HG02840 (cell line): Measurements from ENCODE around the gene USP22.

ENCODE experiments used
- ATAC-seq: cut with Tn5 transposase; IDR thresholded peaks from one replicate; pipeline ENCODE4 v1.9.1; 2021; ENCODE audit warnings: mild to moderate bottlenecking, moderate library complexity, moderate number of reproducible peaks; ENCODE audit not compliant: unreplicated experiment, low FRiP score

The USP22 gene

DNA sequence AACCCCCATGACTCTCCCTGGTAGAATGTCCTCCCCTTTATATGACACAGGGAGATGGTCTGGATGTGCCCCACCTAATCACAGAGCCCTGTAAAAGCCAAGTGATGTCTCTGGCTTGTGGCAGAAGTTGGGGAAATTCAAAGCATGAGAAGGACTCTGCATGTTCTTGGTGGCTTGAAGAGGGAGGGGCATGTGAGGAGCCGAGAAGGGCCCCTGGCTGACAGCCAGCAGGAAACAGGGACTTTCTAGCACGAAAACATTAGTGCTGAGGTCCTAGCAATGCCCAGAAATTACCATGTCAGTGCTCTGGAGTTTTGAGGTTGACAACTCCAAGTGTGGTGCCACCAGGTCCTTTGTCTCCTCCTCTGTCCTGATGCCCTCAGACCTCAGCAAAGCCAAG is 75.9 kb downstream of the USP22 start:
- ATAC-seq, result no peak

DNA sequence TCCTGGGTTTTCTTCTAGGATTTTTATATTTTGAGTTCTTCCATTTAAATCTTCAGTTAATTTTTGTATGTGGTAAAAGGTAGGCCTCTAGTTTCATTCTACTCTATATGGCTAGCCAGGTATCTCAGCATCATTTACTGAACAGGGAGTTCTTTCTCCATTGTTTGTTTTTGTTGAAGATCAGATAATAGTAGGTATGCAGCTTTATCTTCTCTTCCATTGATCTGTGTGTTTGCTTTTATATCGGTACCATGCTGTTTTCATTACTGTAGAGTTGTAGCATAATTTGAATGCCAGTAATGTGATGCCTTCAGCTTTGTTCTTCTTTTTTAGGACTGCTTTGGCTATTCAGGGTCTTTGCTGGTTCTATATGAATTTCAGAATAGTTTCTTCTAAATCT is 77.3 kb downstream of the USP22 start:
- ATAC-seq, result no peak

DNA sequence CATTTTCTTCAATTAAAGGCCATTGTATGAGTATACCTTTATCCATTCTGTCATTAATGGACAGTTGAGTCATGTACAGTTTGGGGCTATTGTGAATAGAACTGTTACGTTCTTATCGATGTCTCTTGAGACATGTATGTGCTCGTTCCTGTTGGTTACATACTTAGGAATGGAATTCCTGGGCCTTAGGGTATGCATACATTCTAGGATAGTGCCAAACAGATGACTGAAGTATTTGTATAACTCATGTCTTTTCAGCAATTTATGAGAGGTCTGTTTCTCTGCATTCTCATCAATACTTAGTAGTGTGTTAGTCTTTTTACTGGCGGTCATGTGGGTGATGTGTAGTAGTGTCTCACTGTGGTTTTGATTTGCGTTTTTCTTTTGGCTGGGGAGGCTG is 81.2 kb downstream of the USP22 start:
- ATAC-seq, result no peak

DNA sequence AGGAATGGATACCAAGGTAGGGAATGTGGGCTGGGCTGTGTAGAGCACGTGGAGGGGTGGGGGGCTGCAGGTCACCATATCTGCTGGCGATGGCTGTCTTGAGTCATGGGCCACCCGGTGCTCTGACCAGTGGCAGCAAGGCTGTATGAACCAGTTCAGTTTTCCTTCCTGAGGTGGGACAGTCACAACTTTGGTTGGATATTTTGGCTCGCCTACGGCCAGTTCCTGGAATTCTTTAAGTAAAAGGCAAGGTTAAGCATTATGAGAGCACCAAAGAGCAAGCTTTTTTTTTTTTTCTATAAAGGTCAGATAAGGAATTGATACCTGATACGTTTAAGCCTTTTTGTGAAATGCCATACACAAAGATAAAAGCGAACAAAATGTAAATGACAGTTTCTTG is 81.9 kb downstream of the USP22 start:
- no peak for ATAC-seq

DNA sequence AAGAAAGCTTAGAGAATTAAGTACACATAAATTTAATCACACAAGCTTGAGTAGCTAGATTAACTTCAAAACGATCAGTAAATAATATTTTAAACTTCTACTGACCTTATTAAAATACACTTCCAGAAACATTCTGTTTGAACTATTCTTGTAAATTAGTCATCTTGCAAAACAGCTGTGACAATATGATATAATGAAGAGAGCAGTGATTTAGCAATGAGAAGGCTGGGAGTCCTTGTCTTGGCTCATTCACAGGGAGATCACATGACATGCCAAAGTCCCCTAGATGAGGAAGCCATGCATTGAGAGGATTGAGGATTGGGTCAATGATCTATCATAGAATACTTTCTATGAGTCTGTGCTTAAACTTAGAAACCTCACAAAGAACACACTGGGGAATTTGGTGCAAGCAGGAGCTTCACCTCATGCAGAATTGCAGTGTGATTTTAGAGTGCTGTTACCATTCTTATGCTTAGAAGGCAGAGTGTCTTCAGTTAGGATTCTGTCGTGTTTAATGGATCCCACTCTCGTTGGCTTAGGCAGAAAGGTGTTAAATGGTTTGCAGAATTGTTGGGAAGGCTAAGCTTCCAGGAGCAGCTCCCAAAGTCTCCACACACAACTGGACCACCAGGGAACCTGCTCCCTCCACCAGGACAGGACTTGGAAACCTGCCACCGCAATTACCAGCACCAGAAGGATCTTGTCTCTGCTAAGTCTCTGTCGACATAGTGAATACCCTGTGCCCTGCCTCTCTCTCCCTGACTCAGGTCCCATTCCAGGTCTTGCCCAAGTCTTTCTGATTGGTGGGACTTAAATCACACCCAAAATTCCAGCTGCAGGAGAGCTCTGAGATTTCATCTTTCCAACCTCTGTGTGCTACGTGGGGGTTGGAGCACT is 87.1 kb downstream of the USP22 start:
- ATAC-seq, result no peak

DNA sequence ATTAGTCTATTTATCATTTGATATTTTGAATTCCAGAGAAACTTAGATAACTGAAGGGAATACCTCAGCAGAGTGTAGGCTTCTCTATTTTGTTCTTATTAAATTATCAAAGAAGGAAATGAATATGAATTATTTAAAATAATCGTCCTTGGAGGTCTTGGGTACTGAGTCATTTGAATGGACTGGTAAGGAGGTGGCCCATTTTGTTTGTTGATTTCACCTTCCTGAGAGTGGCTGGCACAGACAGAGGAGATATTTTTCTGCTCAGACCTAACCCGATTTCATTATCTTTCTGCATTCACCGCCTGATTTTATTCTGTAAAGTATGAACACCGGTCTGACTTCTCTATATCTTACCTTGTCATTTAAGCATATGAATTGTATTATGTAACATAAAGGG is 88.0 kb downstream of the USP22 start:
- ATAC-seq, result no peak

DNA sequence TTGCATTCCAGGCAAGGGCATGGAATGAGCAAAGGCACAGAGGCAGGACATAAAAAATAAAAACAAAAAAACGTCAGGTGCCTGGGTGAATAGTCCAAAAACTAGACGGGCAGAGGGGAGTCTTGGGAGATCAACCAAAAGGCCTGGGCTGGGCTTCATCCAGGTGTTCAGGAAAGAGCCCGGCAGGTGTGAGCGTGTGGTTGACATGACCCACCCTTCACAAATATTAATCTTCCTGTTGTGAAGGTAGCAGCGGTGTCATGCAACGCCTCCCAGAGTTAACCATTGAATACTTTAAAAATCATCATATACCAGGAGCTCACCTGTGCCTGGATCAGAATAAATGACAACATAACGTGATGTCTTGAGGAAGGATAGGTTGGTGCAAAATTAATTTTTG is 90.6 kb downstream of the USP22 start:
- no peak for ATAC-seq
